ACC112 (cell line): ENCODE data around the gene EVA1C.
"Not testable (repeated sequence)": the region's sequence is repeated elsewhere in the genome, so short reads cannot be mapped to it uniquely, and the experiment has no call there.

Experiments
- H2AFZ ChIP-seq: fragments of 200-600 bp; sonication (generic); one replicate; pipeline ENCODE4 v1.6.0; 2017; ENCODE audit warnings: antibody characterized with exemption, low read length; ENCODE audit not compliant: unreplicated experiment
- H3K27ac ChIP-seq: fragments of 200-600 bp; sonication (generic); 2 replicates; pipeline ENCODE4 v1.5.1; 2014; ENCODE audit warnings: low read depth, mild to moderate bottlenecking, antibody characterized with exemption, low read length, moderate library complexity
- H3K27me3 ChIP-seq: fragments of 200-600 bp; sonication (generic); 2 replicates; pipeline ENCODE4 v1.6.1; 2014; ENCODE audit warnings: mild to moderate bottlenecking, antibody characterized with exemption, low read length, moderate library complexity, mixed read lengths; ENCODE audit not compliant: insufficient read depth
- H3K36me3 ChIP-seq: fragments of 200-600 bp; sonication (generic); 2 replicates; pipeline ENCODE4 v1.6.1; 2016; ENCODE audit warnings: mild to moderate bottlenecking, antibody characterized with exemption, low read length, moderate library complexity, mixed read lengths; ENCODE audit not compliant: insufficient read depth
- H3K4me1 ChIP-seq: fragments of 200-600 bp; sonication (generic); one replicate; pipeline ENCODE4 v1.6.1; 2016; ENCODE audit warnings: low read length, mixed read lengths; ENCODE audit not compliant: insufficient read depth, unreplicated experiment, control insufficient read depth
- H3K4me3 ChIP-seq: fragments of 200-600 bp; sonication (generic); 2 replicates; pipeline ENCODE4 v1.5.1; 2014; ENCODE audit warnings: mild to moderate bottlenecking, low read depth, low read length
- H3K79me2 ChIP-seq: fragments of 200-600 bp; sonication (generic); one replicate; pipeline ENCODE4 v1.6.0; 2016; ENCODE audit warnings: low read length; ENCODE audit not compliant: control insufficient read depth, unreplicated experiment, insufficient read depth

Gene EVA1C

DNA sequence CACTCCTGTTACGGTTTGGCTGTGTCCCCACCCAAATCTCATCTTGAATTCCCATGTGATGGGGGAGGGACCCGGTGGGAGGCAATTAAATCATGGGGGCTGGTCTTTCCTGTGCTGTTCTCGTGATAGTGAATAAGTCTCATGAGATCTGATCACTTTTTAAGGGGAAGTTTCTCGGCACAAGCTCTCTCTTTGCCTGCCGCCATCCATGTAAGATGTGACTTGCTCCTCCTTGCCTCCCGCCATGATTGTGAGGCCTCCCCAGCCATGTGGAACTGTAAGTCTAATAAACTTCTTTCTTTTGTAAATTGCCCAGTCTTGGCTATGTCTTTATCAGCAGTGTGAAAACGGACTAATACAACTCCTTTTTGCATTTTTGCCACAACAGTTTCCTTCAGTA lies 118.3 kb downstream of the EVA1C start:
- not testable (repeated sequence) for H3K27me3 ChIP-seq

DNA sequence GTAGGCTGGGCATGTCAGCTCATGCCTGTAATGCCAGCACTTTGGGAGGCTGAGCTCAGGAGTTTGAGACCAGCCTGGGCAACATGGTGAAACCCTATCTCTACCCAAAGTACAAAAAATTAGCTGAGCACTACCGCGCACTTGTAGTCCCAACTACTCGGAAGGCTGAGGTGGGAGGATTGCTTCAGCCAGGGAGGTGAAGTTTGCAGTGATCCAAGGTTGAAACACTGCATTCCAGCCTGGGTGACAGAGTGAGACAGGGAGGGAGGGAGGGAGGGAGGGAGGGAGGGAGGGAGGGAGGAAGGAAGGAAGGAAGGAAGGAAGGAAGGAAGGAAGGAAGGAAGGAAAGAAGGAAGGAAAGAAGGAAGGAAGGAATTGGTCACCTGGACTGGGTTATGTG lies 119.1 kb downstream of the EVA1C start:
- H2AFZ ChIP-seq, H3K79me2 ChIP-seq, H3K4me3 ChIP-seq, H3K27ac ChIP-seq, H3K27me3 ChIP-seq, H3K36me3 ChIP-seq, H3K4me1 ChIP-seq: not testable (repeated sequence)

More for the DNA sequence above, 118.3 kb downstream of the EVA1C start:
- not testable (repeated sequence) for H3K36me3 ChIP-seq, H3K79me2 ChIP-seq, H2AFZ ChIP-seq, H3K4me3 ChIP-seq, H3K4me1 ChIP-seq, H3K27ac ChIP-seq

DNA sequence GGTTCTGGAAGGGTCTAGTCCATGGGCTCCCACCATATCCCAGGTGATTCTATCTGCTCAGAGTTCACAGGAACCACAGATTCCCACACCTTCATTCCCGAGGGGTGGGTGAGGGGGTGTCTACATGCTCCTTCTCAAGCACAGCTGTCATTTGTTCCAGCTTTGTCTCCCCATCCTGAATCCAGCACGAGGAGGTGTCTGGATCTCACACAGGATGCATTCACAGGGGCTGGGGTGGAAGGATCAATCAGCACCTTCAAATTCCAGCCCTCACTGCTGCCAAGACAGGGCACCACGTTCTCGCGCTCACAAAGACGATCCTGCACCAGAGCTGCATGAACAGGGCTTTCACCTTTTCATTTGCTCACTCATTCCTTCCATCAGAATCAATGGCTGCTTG lies 120.1 kb downstream of the EVA1C start:
- H3K27ac ChIP-seq = no peak overlapping the region
- H3K27me3 ChIP-seq = no peaks in the 10 kb centered on the region
- H2AFZ ChIP-seq = no peak overlapping the region

DNA sequence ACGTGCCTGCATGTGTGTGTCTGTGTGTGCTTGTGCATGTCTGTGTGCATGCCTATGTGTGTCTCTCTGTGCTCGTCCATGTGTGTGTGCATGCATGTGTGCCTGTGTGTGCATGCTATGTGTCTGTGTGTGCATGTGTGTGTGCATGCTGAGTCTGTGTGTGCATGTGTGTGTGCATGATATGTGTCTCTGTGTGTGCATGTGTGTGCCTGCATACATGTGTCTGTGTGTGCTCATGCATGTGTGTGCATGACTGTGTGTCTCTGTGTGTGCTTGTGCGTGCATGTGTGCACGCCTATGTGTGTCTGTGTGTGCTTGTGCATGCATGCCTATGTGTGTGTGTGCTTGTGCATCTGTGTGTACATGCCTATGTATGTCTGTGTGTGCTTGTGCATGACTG lies 120.5 kb downstream of the EVA1C start:
- H3K4me3 ChIP-seq = no peak overlapping the region
- H3K36me3 ChIP-seq = no peaks in the 10 kb centered on the region
- no peaks in the 10 kb centered on the region for H3K79me2 ChIP-seq
- no peaks in the 10 kb centered on the region for H3K4me1 ChIP-seq
- no peak overlapping the region for H3K27ac ChIP-seq
- H3K27me3 ChIP-seq = no peaks in the 10 kb centered on the region
- no peak overlapping the region for H2AFZ ChIP-seq

More for the DNA sequence above, 120.1 kb downstream of the EVA1C start:
- H3K4me3 ChIP-seq = no peak overlapping the region
- H3K4me1 ChIP-seq = no peaks in the 10 kb centered on the region
- H3K36me3 ChIP-seq = no peaks in the 10 kb centered on the region
- H3K79me2 ChIP-seq = no peaks in the 10 kb centered on the region

DNA sequence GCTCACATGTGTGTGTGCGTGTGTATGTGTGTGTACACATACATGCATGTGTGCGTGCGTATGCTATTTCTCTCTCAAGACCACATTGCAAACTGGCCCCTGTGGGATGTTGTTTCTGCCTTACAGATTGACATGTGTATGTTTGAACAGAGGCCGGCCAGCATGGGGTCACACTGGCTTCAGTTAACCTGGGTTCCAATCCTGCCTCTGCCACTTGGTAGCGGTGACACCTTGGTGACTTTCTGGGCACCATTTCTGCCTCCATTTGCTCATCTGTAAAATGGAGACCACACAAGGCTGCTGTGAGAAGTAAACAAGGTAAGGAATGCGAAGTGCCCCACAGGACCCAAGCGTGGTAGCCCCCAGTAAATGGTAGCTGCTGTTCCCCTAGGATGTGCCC lies 121.1 kb downstream of the EVA1C start:
- H3K4me3 ChIP-seq = no peak overlapping the region
- H3K79me2 ChIP-seq = no peaks in the 10 kb centered on the region
- H3K4me1 ChIP-seq = no peaks in the 10 kb centered on the region
- no peak overlapping the region for H2AFZ ChIP-seq
- no peak overlapping the region for H3K27ac ChIP-seq
- no peaks in the 10 kb centered on the region for H3K27me3 ChIP-seq
- H3K36me3 ChIP-seq = no peaks in the 10 kb centered on the region

DNA sequence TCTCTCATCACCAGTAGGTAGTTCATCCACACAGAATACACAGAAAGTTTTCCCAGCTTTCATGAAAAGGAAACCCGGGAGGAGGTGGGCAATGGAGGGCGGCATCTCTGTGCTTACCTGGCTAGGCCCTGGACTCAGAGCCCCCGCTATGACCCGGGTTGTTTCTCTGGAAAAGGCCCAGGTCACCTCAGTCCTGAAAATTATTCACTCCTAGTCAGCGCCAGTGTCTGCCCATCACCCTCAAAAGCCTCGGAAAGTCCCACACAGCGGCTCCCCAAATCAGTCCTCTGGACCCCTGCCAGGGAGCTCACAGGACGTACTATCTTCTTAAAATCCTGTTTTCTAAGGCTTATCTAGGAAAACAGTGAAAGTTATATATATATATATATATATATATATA lies 121.6 kb downstream of the EVA1C start:
- Histone ChIP-seq H3K27me3 (no peaks in the 10 kb centered on the region), H3K79me2 (no peaks in the 10 kb centered on the region)

DNA sequence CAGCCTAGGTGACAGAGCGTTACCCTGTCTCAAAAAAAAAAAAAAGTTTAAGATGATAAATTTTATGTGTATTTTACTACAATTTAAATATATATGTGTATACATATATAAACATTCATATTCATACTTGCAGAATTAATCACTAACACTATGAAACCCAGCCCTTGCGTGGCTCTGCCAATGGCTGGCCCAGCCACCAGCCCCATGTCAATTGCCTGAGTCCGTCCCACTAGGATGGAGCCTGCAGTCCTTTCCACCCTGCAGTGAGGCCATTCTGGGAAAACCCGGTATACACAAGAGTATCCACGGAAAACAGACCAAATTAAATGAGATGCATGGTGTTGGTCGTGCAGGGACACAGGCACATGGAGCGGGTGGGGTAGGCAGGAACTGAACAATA lies 123.1 kb downstream of the EVA1C start:
- no peak overlapping the region for H3K4me3 ChIP-seq
- H3K4me1 ChIP-seq = no peaks in the 10 kb centered on the region
- H3K36me3 ChIP-seq = no peaks in the 10 kb centered on the region
- H3K79me2 ChIP-seq = no peaks in the 10 kb centered on the region
- no peak overlapping the region for H3K27ac ChIP-seq
- H3K27me3 ChIP-seq = no peaks in the 10 kb centered on the region
- H2AFZ ChIP-seq = no peak overlapping the region

More for the DNA sequence above, 121.6 kb downstream of the EVA1C start:
- H2AFZ ChIP-seq = no peak overlapping the region
- no peaks in the 10 kb centered on the region for H3K4me1 ChIP-seq
- H3K36me3 ChIP-seq = no peaks in the 10 kb centered on the region
- no peak overlapping the region for H3K4me3 ChIP-seq
- no peak overlapping the region for H3K27ac ChIP-seq

DNA sequence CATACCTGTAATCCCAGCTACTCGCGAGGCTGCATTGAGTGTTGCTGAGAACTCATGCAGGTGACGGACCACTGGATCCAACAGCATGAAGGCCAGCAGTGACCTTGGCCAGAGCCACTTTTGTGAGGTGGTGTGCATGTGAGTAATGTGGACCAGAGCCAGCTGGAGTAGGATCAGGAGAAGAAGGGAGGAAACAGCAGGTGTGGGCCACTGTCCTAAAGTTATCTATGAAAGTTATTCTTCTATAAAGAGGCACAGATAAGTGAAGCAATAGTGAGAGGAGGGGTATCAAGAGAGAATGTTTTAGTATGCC lies 125.0 kb downstream of the EVA1C start:
- no peak overlapping the region for H2AFZ ChIP-seq
- no peaks in the 10 kb centered on the region for H3K4me1 ChIP-seq
- no peaks in the 10 kb centered on the region for H3K27me3 ChIP-seq
- H3K4me3 ChIP-seq = no peak overlapping the region
- no peaks in the 10 kb centered on the region for H3K36me3 ChIP-seq
- no peak overlapping the region for H3K27ac ChIP-seq
- no peaks in the 10 kb centered on the region for H3K79me2 ChIP-seq

DNA sequence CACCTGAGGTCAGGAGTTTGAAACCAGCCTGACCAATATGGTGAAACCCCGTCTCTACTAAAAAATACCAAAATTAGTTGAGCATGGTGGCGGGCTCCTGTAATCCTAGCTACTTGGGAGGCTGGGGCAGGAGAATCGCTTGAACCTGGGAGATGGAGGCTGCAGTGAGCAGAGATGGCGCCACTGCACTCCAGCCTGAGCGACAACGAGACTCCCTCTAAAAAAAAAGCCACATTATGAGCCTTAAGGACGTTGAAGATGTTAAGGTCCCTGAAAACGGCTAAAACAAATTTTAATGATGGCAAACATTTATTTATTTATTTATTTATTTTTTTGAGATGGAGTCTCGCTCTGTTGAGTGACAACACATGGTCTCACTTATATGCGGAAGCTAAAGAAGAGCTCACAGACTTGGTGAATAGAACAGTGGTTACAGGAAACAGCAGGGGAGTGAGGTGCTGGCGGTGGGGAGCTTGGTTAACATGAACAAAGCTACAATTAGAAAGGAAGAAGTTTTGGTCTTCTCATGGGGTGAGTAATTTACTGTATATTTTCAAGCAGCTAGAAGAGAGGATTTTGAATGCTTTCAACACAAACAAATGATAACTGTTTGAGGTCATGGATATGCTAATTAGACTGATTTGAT lies 125.8 kb downstream of the EVA1C start:
- no peaks in the 10 kb centered on the region for H3K27me3 ChIP-seq
- no peak overlapping the region for H2AFZ ChIP-seq
- H3K4me1 ChIP-seq = no peaks in the 10 kb centered on the region
- no peaks in the 10 kb centered on the region for H3K36me3 ChIP-seq
- no peak overlapping the region for H3K27ac ChIP-seq
- no peaks in the 10 kb centered on the region for H3K79me2 ChIP-seq
- H3K4me3 ChIP-seq = no peak overlapping the region

DNA sequence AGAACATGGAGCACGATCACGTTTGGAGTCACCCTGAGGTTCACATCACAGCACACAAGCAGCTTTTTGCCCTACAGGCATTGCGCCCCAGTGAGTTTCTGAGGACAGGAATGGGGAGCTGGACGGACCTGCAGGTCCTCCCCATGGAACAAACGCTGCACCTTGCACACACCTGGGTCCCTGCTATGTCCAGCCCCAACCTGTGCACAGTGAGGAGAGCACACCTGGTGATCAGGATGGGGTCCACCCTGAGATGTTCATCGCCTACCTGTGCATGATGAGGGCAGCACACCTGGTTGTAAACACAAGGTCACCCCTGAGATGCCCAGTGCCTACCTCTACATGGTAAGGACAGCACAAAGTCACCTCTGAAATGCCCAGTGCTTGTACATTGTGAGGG lies 126.9 kb downstream of the EVA1C start:
- H3K36me3 ChIP-seq = no peaks in the 10 kb centered on the region
- no peak overlapping the region for H3K4me3 ChIP-seq
- H2AFZ ChIP-seq = no peak overlapping the region
- no peaks in the 10 kb centered on the region for H3K4me1 ChIP-seq
- H3K27me3 ChIP-seq = no peaks in the 10 kb centered on the region
- H3K27ac ChIP-seq = no peak overlapping the region
- no peaks in the 10 kb centered on the region for H3K79me2 ChIP-seq

DNA sequence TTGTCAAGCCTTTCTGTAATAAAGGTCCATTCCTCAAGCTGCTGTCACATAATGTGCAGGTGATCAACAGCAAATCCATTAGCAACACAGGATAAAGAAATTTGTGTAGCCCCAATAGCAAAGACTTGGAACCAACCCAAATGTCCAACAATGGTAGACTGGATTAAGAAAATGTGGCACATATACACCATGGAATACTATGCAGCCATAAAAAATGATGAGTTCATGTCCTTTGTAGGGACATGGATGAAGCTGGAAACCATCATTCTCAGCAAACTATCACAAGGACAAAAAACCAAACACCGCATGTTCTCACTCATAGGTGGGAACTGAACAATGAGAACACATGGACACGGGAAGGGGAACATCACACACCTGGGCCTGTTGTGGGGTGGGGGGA lies 130.6 kb downstream of the EVA1C start:
- H3K4me1 ChIP-seq, H3K4me3 ChIP-seq, H3K27me3 ChIP-seq, H3K79me2 ChIP-seq, H3K36me3 ChIP-seq, H3K27ac ChIP-seq, H2AFZ ChIP-seq: not testable (repeated sequence)
